Measurements from ENCODE around the gene TMPRSS9. TPM values are rescaled to one million over a fixed set of nuclear protein-coding genes. Genes with fewer than 3 reads are reported as not detected.

TMPRSS9 gene
- total RNA-seq (1 to 10 TPM in 6 of 9 donors, under 1 TPM in 3; 0.32 to 1.7 (median 1.4) TPM), polyA plus RNA-seq (under 1 TPM; 0.37 to 0.81 (median 0.40) TPM)
- long read RNA-seq, donor 1, partial matches to known transcripts = 433 of 440 reads
- long read RNA-seq, donor 1, other reads (novel, unspliced or antisense) = 7 of 440 reads
- long read RNA-seq, donor 2, partial matches to known transcripts = 13 of 13 reads
- long read RNA-seq, donor 2, other reads (novel, unspliced or antisense) = 0 of 13 reads
- long read RNA-seq, donor 3, partial matches to known transcripts = 5 of 5 reads
- long read RNA-seq, donor 3, other reads (novel, unspliced or antisense) = 0 of 5 reads
- long read RNA-seq, donor 4, partial matches to known transcripts = 3 of 6 reads
- long read RNA-seq, donor 4, other reads (novel, unspliced or antisense) = 3 of 6 reads
- long read RNA-seq, donor 5, partial matches to known transcripts = 5 of 13 reads
- long read RNA-seq, donor 5, other reads (novel, unspliced or antisense) = 8 of 13 reads
- long read RNA-seq, donor 6, partial matches to known transcripts = 2 of 3 reads
- long read RNA-seq, donor 6, other reads (novel, unspliced or antisense) = 1 of 3 reads
- long read RNA-seq, donor 7 = 0 reads
- long read RNA-seq, donor 8, partial matches to known transcripts = 393 of 403 reads
- long read RNA-seq, donor 8, other reads (novel, unspliced or antisense) = 10 of 403 reads
- long read RNA-seq, donor 9 = 0 reads
- long read RNA-seq, donor 10 = 0 reads

DNA sequence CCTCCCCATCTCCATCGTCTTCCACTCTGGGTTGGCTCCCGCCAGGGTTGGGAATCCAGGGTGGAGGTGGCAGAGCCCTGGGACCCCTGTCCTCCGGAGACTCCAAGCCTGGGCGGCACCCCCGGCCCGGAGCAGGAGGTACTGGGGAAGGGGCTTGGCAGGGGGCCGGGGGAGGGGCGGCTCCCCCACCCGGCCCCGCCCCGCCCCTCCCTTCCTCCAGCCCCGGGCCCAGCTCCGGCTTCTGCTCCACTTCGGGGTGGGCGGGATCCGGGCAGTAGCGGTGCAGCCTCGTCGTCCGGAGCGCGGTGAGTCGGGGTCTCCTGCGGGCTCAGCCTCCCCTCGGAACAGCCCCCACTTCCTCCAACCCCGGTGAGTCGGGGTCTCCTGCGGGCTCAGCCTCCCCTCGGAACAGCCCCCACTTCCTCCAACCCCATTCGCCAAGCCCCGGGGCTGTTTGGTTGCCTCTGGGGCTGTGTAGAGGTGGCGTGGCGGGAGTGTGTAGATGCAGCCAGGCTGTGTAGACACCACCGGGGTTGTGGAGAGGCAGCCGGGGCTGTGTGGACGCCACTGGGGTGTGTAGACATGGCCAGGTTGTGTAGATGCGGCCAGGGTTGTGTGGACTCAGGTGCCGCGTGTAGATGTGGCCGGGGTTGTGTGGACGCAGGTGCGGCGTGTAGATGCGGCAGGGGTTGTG is at the start of gene TMPRSS9:
TMPRSS9 (plus strand) TSS at position 274 of the 694 bp plus-strand sequence. CDS start 29,521 bp downstream, outside the sequence.
- WGBS, 4 donors = 23 to 63% (median 40%) methylated on average over 14 to 42 of the region's 44 CpGs
- Histone ChIP-seq H3K36me3 (replicated peaks in 1 of 2) (no peaks in the 10 kb centered on the region), H3K9me3 (replicated peaks in 1 of 3) (no peaks in the 10 kb centered on the region), H3K27me3 (peaks cover 20% of the 10 kb centered on the region), H3K4me3 (no peak within 1 kb of the TSS), H3K27ac (no peak within 1 kb of the TSS), H3K4me1 (replicated peaks in 1 of 2) (no peaks in the 10 kb centered on the region)
- DNase-seq = no peak
- intact Hi-C loops (cut with DNase I) = no loop called here
- TF ChIP-seq, protein P1, sequence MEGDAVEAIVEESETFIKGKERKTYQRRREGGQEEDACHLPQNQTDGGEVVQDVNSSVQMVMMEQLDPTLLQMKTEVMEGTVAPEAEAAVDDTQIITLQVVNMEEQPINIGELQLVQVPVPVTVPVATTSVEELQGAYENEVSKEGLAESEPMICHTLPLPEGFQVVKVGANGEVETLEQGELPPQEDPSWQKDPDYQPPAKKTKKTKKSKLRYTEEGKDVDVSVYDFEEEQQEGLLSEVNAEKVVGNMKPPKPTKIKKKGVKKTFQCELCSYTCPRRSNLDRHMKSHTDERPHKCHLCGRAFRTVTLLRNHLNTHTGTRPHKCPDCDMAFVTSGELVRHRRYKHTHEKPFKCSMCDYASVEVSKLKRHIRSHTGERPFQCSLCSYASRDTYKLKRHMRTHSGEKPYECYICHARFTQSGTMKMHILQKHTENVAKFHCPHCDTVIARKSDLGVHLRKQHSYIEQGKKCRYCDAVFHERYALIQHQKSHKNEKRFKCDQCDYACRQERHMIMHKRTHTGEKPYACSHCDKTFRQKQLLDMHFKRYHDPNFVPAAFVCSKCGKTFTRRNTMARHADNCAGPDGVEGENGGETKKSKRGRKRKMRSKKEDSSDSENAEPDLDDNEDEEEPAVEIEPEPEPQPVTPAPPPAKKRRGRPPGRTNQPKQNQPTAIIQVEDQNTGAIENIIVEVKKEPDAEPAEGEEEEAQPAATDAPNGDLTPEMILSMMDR (IDR thresholded peaks at IDR 0.05) = no peak
- TF ChIP-seq POLR2A (IDR thresholded peaks at IDR 0.05) = no peak

DNA sequence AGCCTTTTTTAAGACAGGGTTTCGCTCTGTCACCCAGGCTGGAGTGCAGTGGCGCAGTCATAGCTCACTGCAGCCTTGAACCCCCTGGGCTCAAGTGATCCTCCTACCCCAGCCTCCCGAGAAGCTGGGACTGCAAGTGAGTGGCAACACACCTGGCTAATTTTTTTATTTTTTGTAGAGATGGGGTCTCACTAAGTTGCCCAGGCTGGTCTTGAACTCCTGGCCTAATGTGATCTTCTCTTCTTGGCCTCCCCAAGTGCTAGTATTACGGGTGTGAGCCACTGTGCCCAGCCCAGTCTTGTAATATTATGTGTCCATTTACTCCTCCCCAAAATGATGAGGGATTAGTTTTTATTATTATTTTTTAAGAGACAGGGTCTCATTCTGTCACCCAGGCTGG is 49.0 kb upstream of the TMPRSS9 start:
- intact Hi-C loops (cut with DNase I) = loop anchor here in 1 of 2 donors (10.0 kb wide), 1 partner anchor 76 kb away; the partner anchor contains the start of genes PLEKHJ1 and SF3A2
- 87 to 95% (median 92%) methylated on average over 4 of the region's 4 CpGs for WGBS, 4 donors
- Histone ChIP-seq H3K4me1 (replicated peaks in 1 of 2) (no peaks in the 10 kb centered on the region), H3K9me3 (replicated peaks in 1 of 3) (no peaks in the 10 kb centered on the region), H3K27me3 (peaks cover 13% of the 10 kb centered on the region), H3K36me3 (replicated peaks in 1 of 2) (no peaks in the 10 kb centered on the region), H3K27ac (no peak overlapping the region), H3K4me3 (no peak overlapping the region)
- DNase-seq = no peak
- TF ChIP-seq, protein P1 (IDR thresholded peaks at IDR 0.05) = no peak
- no peak for TF ChIP-seq POLR2A (IDR thresholded peaks at IDR 0.05)

DNA sequence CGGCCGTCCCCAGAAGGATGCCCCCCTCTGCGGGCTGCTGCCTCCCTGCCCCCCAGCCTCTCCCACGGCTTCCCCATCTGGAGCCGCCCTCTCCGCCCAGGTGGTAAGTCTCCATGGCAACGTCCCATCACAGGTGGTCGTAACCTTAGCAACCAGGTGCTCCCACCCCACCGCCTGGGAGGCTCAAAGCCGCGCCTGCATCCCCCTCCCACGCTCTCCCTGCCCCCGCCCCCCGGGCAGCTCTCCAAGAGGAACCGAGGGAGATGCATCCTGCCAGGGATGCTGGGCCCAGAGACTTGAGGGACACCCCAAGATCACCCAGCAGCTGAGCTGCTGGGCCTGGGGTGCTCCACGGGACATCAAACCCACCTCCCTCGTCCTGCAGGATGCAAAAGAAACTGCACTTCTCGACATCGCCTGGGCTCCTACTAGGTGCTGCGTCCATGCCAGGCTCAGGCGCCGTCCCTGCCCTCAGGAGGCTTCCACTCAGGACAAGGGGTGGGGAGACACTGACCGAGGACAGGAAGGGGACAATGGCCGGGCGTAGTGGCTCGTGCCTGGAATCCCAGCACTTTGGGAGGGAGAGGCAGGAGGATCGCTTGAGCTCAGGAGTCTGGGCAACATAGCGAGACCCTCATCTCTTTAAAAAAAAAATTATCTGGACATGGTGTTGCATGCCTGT is 47.1 kb upstream of the TMPRSS9 start:
- H3K27ac ChIP-seq = no peak overlapping the region
- H3K9me3 ChIP-seq (replicated peaks in 1 of 3) = no peaks in the 10 kb centered on the region
- H3K4me1 ChIP-seq (replicated peaks in 1 of 2) = no peaks in the 10 kb centered on the region
- H3K27me3 ChIP-seq = no peaks in the 10 kb centered on the region
- 34 to 80% (median 50%) methylated on average over 7 to 28 of the region's 28 CpGs for WGBS, 4 donors
- no peak overlapping the region for H3K4me3 ChIP-seq
- intact Hi-C loops (cut with DNase I) = loop anchor here in 1 of 2 donors (10.0 kb wide), 1 partner anchor 78 kb away; the partner anchor contains the start of genes PLEKHJ1 and SF3A2
- no peak for DNase-seq
- no peaks in the 10 kb centered on the region for H3K36me3 ChIP-seq (replicated peaks in 1 of 2)
- TF ChIP-seq, protein P1 (IDR thresholded peaks at IDR 0.05) = no peak
- TF ChIP-seq POLR2A (IDR thresholded peaks at IDR 0.05) = no peak

Data from adrenal gland (tissue), 19 donors.